Peyer's patch (tissue), 4 donors: ENCODE measurements around the gene ATXN2. TPM values are rescaled to one million over a fixed set of nuclear protein-coding genes. Genes with fewer than 3 reads are reported as not detected.
"Not testable (repeated sequence)": the region's sequence is repeated elsewhere in the genome, so short reads cannot be mapped to it uniquely, and the experiment has no call there.

ENCODE experiments used
- DNase-seq, 3 donors: peaks; one replicate each; pipeline ENCODE4 v3.0.0-alpha.2; 2017 to 2019
- H3K27ac ChIP-seq, 4 donors: fragments of 200-600 bp; sonication (generic); one replicate each; pipeline ENCODE4 v1.5.1; 2016 to 2019
- H3K27me3 ChIP-seq, 2 donors: fragments of 200-600 bp; sonication (generic); one replicate each; pipeline ENCODE4 v1.5.1; 2019
- H3K36me3 ChIP-seq, 3 donors: fragments of 200-600 bp; sonication (generic); one replicate each; pipeline ENCODE4 v1.5.1; 2016 to 2019
- H3K4me1 ChIP-seq, 4 donors: fragments of 200-600 bp; sonication (generic); one replicate each; pipeline ENCODE4 v1.5.1; 2016 to 2019
- H3K4me3 ChIP-seq, 4 donors: fragments of 200-600 bp; sonication (generic); 1 replicate in 3 of 4; 2 replicates in 1 of 4; pipeline ENCODE4 v1.5.1; 2016 to 2019; ENCODE audit warnings: mild to moderate bottlenecking in 1 of 4
- H3K9me3 ChIP-seq, 4 donors: fragments of 200-600 bp; sonication (generic); one replicate each; pipeline ENCODE4 v1.5.1; 2016 to 2019; ENCODE audit warnings: mild to moderate bottlenecking in 1 of 4
- CTCF ChIP-seq, 6 experiments: fragments of 450-650 bp in 4 of 6; fragments of 200-600 bp in 2 of 6; sonication (generic) in 1 of 6; IDR thresholded peaks; one replicate each; pipeline ENCODE4 v1.5.1; 2017 to 2019; ENCODE audit warnings: antibody characterized with exemption in 6 of 6, mild to moderate bottlenecking in 3 of 6, moderate library complexity in 1 of 6
- POLR2A ChIP-seq, 2 donors: fragments of 450-650 bp; IDR thresholded peaks; one replicate each; pipeline ENCODE4 v1.5.1; 2017; ENCODE audit warnings: antibody characterized with exemption in 2 of 2, mild to moderate bottlenecking in 2 of 2, moderate library complexity in 2 of 2
- total RNA-seq, 4 donors: library from RNA; depleted of rRNA; stranded (reverse); fragments of >200 nt; gene quantifications; one replicate each; pipeline ENCODE4 v1.1.0, GENCODE V29; 2016

Gene ATXN2
- total RNA-seq, 4 donors from 2014 or later: 35.9 to 111 (median 90.8) TPM

DNA sequence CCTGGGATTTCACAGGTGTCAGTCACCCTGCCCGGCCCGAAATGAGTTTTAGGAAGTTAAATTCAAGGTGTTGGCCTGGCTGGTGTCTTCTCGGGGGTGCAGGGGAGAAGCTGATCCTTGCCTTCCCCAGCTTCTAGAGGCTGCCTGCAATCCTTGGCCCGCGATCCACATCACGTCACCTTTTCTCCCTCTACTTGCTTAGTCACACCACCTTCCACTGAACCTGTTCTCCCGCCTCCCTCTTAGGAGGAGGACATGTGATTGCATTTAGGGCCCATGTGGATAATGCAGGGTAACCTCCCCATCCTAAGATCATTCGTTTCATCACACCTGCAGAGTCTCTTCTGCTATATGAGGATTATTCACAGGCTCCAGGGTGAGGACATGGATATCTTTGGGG, 25.4 kb upstream of the ATXN2 start:
- no peak for TF ChIP-seq POLR2A (IDR thresholded peaks at IDR 0.05)
- TF ChIP-seq CTCF (IDR thresholded peaks at IDR 0.05): no peak
- Histone ChIP-seq H3K27ac (no peak overlapping the region), H3K36me3 (no peaks in the 10 kb centered on the region), H3K4me1 (no peaks in the 10 kb centered on the region), H3K4me3 (no peak overlapping the region), H3K9me3 (no peaks in the 10 kb centered on the region), H3K27me3 (no peaks in the 10 kb centered on the region)
- no peak for DNase-seq

DNA sequence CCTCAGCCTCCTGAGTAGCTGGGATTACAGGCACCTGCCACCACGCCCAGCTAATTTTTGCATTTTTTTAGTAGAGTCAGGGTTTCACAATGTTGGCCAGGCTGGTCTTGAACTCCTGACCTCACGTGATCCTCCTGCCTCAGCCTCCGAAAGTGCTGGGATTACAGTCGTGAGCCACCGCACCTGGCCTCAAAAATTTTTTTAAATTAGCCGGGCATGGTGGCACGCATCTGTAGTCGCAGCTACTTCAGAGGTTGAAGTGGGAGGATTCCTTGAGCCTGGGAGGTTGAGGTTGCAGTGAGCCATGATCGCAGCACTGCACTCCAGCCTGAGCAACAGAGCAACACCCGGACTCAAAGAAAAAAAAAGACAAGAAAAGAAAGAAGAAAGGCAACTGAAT, 18.7 kb upstream of the ATXN2 start:
- not testable (repeated sequence) for H3K9me3 ChIP-seq, H3K27me3 ChIP-seq, DNase-seq, H3K4me3 ChIP-seq, H3K4me1 ChIP-seq, H3K36me3 ChIP-seq, H3K27ac ChIP-seq

DNA sequence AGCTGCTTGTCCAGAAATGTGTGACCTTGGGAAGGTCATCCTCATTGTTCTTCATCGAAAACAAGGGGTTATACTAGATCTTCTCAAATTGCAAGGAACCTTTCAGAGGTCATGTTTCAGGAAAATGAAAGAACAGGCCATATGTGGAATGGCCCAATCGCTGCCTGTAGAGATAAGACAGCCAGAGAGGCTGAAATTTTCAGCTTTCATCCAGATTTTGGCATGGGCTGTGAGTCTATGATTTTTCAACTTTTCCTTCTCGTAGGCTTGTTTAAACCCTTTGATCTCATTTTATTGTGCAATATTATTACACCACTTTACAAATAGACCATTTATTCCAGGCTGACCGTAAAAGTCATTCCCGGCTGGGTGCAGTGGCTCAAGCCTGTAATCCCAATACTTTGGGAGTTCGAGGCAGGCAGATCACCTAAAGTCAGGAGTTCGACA, 17.1 kb upstream of the ATXN2 start:
- H3K4me1 ChIP-seq: no peaks in the 10 kb centered on the region
- H3K27me3 ChIP-seq: no peaks in the 10 kb centered on the region
- no peak overlapping the region for H3K4me3 ChIP-seq
- no peak for TF ChIP-seq CTCF (IDR thresholded peaks at IDR 0.05)
- no peak for TF ChIP-seq POLR2A (IDR thresholded peaks at IDR 0.05)
- H3K9me3 ChIP-seq: no peaks in the 10 kb centered on the region
- no peak for DNase-seq
- H3K36me3 ChIP-seq: no peaks in the 10 kb centered on the region
- H3K27ac ChIP-seq: no peak overlapping the region

DNA sequence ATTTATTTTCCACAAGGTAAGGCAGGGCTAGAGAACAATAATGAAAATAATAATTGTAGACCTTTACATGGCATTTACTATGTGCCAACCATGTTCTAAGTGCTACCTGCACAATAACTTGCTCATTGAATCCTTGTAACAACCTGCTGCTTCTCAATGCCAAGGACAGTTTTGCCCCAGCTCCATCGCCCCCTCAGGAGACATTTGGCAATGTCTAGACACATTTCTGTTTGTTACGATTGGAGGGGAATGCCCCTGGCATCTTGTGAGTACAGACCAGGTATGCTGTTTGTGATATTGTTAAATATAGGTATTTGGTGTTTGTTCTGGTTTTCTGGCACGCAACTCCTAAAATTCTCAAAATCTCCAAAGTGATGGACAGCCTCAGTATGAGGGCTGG, 8.1 kb upstream of the ATXN2 start:
- H3K9me3 ChIP-seq: no peaks in the 10 kb centered on the region
- no peaks in the 10 kb centered on the region for H3K4me1 ChIP-seq
- TF ChIP-seq CTCF (IDR thresholded peaks at IDR 0.05) (no peak), POLR2A (IDR thresholded peaks at IDR 0.05) (no peak)
- H3K27ac ChIP-seq: no peak overlapping the region
- no peak for DNase-seq
- H3K27me3 ChIP-seq: no peaks in the 10 kb centered on the region
- H3K4me3 ChIP-seq: no peak overlapping the region
- no peaks in the 10 kb centered on the region for H3K36me3 ChIP-seq

GRCh38 chr12:111606767-111607230, 7.7 kb upstream of the ATXN2 start:
- no peak for DNase-seq
- H3K4me1 ChIP-seq: no peaks in the 10 kb centered on the region
- TF ChIP-seq CTCF (IDR thresholded peaks at IDR 0.05) (no peak), POLR2A (IDR thresholded peaks at IDR 0.05) (no peak)
- no peaks in the 10 kb centered on the region for H3K36me3 ChIP-seq
- no peaks in the 10 kb centered on the region for H3K9me3 ChIP-seq
- H3K4me3 ChIP-seq: no peak overlapping the region
- H3K27me3 ChIP-seq: no peaks in the 10 kb centered on the region
- H3K27ac ChIP-seq: no peak overlapping the region

GRCh38 chr12:111605911-111606766, 7.0 kb upstream of the ATXN2 start:
- Histone ChIP-seq H3K36me3 (no peaks in the 10 kb centered on the region), H3K27ac (no peak overlapping the region), H3K4me1 (no peaks in the 10 kb centered on the region), H3K27me3 (no peaks in the 10 kb centered on the region), H3K4me3 (no peak overlapping the region), H3K9me3 (no peaks in the 10 kb centered on the region)
- TF ChIP-seq CTCF (IDR thresholded peaks at IDR 0.05): no peak
- no peak for DNase-seq

GRCh38 chr12:111602857-111603256, 3.7 kb upstream of the ATXN2 start:
- H3K27me3 ChIP-seq, H3K27ac ChIP-seq, H3K4me3 ChIP-seq, H3K9me3 ChIP-seq, H3K36me3 ChIP-seq, H3K4me1 ChIP-seq: not testable (repeated sequence)
- DNase-seq: peak in 1 of 3 donors; percentile 5
